Mucosa of descending colon (tissue), 3 donors: ENCODE data around the gene LRRC73. TPM values are rescaled to one million over a fixed set of nuclear protein-coding genes. Genes with fewer than 3 reads are reported as not detected.

Source experiments
- ATAC-seq: fragments of 200-7000 bp; cut with Tn5 transposase; one replicate; pipeline ENCODE4 v1.9.1; 2020; ENCODE audit warnings: mild to moderate bottlenecking, moderate library complexity
- DNase-seq, 3 donors: peaks; one replicate each; pipeline ENCODE4 v3.0.0-alpha.2; 2020
- H3K36me3 ChIP-seq: fragments of 200-600 bp; one replicate; pipeline ENCODE4 v1.8.0; 2021; ENCODE audit warnings: low read depth, mild to moderate bottlenecking
- H3K4me1 ChIP-seq: fragments of 200-600 bp; one replicate; pipeline ENCODE4 v1.8.0; 2021; ENCODE audit warnings: low read depth, mild to moderate bottlenecking
- H3K4me3 ChIP-seq: fragments of 200-600 bp; one replicate; pipeline ENCODE4 v1.8.0; 2021; ENCODE audit warnings: mild to moderate bottlenecking
- H3K9me3 ChIP-seq: fragments of 200-600 bp; one replicate; pipeline ENCODE4 v1.8.0; 2021; ENCODE audit warnings: mild to moderate bottlenecking
- CTCF ChIP-seq: fragments of 200-600 bp; IDR thresholded peaks from one replicate; pipeline ENCODE4 v1.8.0; 2022; ENCODE audit warnings: antibody characterized with exemption, mild to moderate bottlenecking
- intact Hi-C, 2 donors: fragments of 100-400 bp; cut with DNase I in 1 of 2; cut with micrococcal nuclease in 1 of 2; formaldehyde crosslinking; loops; one replicate each; pipeline versions ENCODE4 v1.11.0 to v1.11.1; 2022; cut with DNase I, micrococcal nuclease
- total RNA-seq, 3 donors: library from RNA; stranded (reverse); fragmentation: NEBNext Ultra II Directional in 2 of 3; extraction: Animal tissue kit (Norgen Biotek cat#: 25700) in 2 of 3; gene quantifications; one replicate each; pipeline versions ENCODE4 v1.2.1 to v1.2.4, GENCODE V29; 2021 to 2023
- donor health status: DM: no; HTN: no; CAD: no; lungs with moderate emphysema.
- donor health status: DM: no; HTN: no; CAD: no.
- donor health status: DM: no; HTN: yes; CAD: no.

The LRRC73 gene
- total RNA-seq, 3 donors from 2014 or later = 0.23 to 1.2 (median 0.46) TPM

GRCh38 chr6:43457643-43458042, 52.5 kb downstream of the LRRC73 start:
- DNase-seq = no peak
- TF ChIP-seq CTCF = no peak
- H3K9me3 ChIP-seq = no peaks in the 10 kb centered on the region
- H3K4me3 ChIP-seq = no peak overlapping the region
- intact Hi-C loops = loop anchor here in 1 of 2 donors (10.0 kb wide), 1 partner anchor 47 kb away; no protein-coding TSS in a partner anchor
- ATAC-seq = no peak
- H3K4me1 ChIP-seq = peaks cover 8% of the 10 kb centered on the region
- H3K36me3 ChIP-seq = no peaks in the 10 kb centered on the region

Other genes with a start within 250 kb of the LRRC73 start
- under 1 TPM in 1 of 3 donors, not detected in 2; 0.32 TPM for gene SLC22A7, start 212.1 kb downstream of the LRRC73 start, total RNA-seq
- gene CRIP3, start 201.5 kb downstream of the LRRC73 start, total RNA-seq = 1 to 10 TPM in 2 of 3 donors, under 1 TPM in 1; 0.77 to 1.8 (median 1.3) TPM
- gene ZNF318, start 140.7 kb downstream of the LRRC73 start, total RNA-seq = 10 to 100 TPM; 12.4 to 24.3 (median 16.9) TPM
- gene ABCC10, start 82.8 kb downstream of the LRRC73 start, total RNA-seq = 10 to 100 TPM; 25.3 to 43.3 (median 37.4) TPM
- gene DLK2, start 54.8 kb downstream of the LRRC73 start, total RNA-seq = under 1 TPM in 1 of 3 donors, not detected in 2; 0.47 TPM
- 10 to 100 TPM; 20.8 to 33.8 (median 26.3) TPM for gene TJAP1, start 32.8 kb downstream of the LRRC73 start, total RNA-seq
- 100 to 1,000 TPM in 2 of 3 donors, 10 to 100 TPM in 1; 88.4 to 131 (median 105) TPM for gene YIPF3, start 6.6 kb upstream of the LRRC73 start, total RNA-seq
- gene POLR1C, start 6.7 kb upstream of the LRRC73 start, total RNA-seq = 10 to 100 TPM; 27.5 to 29.8 (median 27.9) TPM
- gene XPO5, start 65.7 kb upstream of the LRRC73 start, total RNA-seq = 10 to 100 TPM; 24.0 to 29.4 (median 29.2) TPM
- 10 to 100 TPM; 12.0 to 17.1 (median 14.2) TPM for gene POLH, start 65.8 kb upstream of the LRRC73 start, total RNA-seq
- gene GTPBP2, start 118.9 kb upstream of the LRRC73 start, total RNA-seq = 100 to 1,000 TPM in 1 of 3 donors, 10 to 100 TPM in 2; 61.1 to 100 (median 82.1) TPM
- gene MAD2L1BP, start 125.5 kb upstream of the LRRC73 start, total RNA-seq = 10 to 100 TPM; 25.7 to 51.4 (median 41.4) TPM
- under 1 TPM in 1 of 3 donors, not detected in 2; 0.12 TPM for gene RSPH9, start 134.7 kb upstream of the LRRC73 start, total RNA-seq
- gene MRPS18A, start 177.4 kb upstream of the LRRC73 start, total RNA-seq = 10 to 100 TPM; 36.9 to 65.7 (median 61.9) TPM